NCI-H1105 treated with DMSO at 0.1 percent for 48 hours (cell line): ENCODE data around the gene CENPL.
"Not testable (repeated sequence)": the region's sequence is repeated elsewhere in the genome, so short reads cannot be mapped to it uniquely, and the experiment has no call there.

Experiments used
- DNase-seq: peaks from one replicate; lab custom pipeline; 2025; lab: John Stamatoyannopoulos, UW

Gene CENPL

GRCh38 chr1:173824315-173825081, at the start of gene CENPL, which contains the start of gene DARS2:
CENPL (minus strand) TSS chr1:173824883; CDS start chr1:173811299, 13,584 bp downstream.
DARS2 (plus strand) TSS chr1:173824673; CDS start chr1:173825230, 557 bp downstream.
- DNase-seq: peak; percentile 99

GRCh38 chr1:173871500-173871899, 46.8 kb upstream of the CENPL start:
- no peak for DNase-seq

- DNase-seq: no peak
Observed at GRCh38 chr1:173871091-173871490, 46.4 kb upstream of the CENPL start.

GRCh38 chr1:173870252-173871075, 45.8 kb upstream of the CENPL start:
- DNase-seq: no peak

- no peak for DNase-seq
Observed at GRCh38 chr1:173869021-173869359, 44.3 kb upstream of the CENPL start.

- peak; percentile 91 for DNase-seq
Observed at GRCh38 chr1:173868266-173869020, 43.8 kb upstream of the CENPL start, which contains the start of gene ZBTB37. ZBTB37 (plus strand) TSS chr1:173868380; CDS start chr1:173870226, 1,846 bp downstream.

- DNase-seq: peak; percentile 99
Observed at GRCh38 chr1:173867753-173868265, 43.1 kb upstream of the CENPL start, which contains the start of gene GAS5. GAS5 (minus strand) TSS chr1:173867989.

GRCh38 chr1:173867141-173867752, 42.6 kb upstream of the CENPL start:
- DNase-seq: no peak

- no peak for DNase-seq
Observed at GRCh38 chr1:173866413-173867115, 41.9 kb upstream of the CENPL start.

- DNase-seq: no peak
Observed at GRCh38 chr1:173865468-173866164, 40.9 kb upstream of the CENPL start.

GRCh38 chr1:173864179-173864867, 39.6 kb upstream of the CENPL start:
- no peak for DNase-seq

GRCh38 chr1:173863224-173864161, 38.8 kb upstream of the CENPL start:
- DNase-seq: no peak

GRCh38 chr1:173862769-173863223, 38.1 kb upstream of the CENPL start:
- DNase-seq: no peak

- not testable (repeated sequence) for DNase-seq
Observed at GRCh38 chr1:173862146-173862768, 37.6 kb upstream of the CENPL start.

- no peak for DNase-seq
Observed at GRCh38 chr1:173861731-173862145, 37.1 kb upstream of the CENPL start.

- no peak for DNase-seq
Observed at GRCh38 chr1:173860065-173860464, 35.4 kb upstream of the CENPL start.

GRCh38 chr1:173859547-173859946, 34.9 kb upstream of the CENPL start:
- DNase-seq: not testable (repeated sequence)
